ENCODE results near the gene CLIC6. TPM values are rescaled to one million over a fixed set of nuclear protein-coding genes. Genes with fewer than 3 reads are reported as not detected.

Gene CLIC6
- total and polyA plus RNA-seq, 9 of the 15 experiments (the other 6 are each of a cell fraction or from before 2014, with no cell fraction given): not detected

GRCh38 chr21:34762786-34763185 lies 94.0 kb downstream of the CLIC6 start:
- DNase-seq (ENCODE audit: extremely low read depth in 1 of 4, low spot score in 3 of 4) (no peak), FAIRE-seq (no peak), ATAC-seq (peak; percentile 45; the same call in 1 of the 3 replicates)
- in situ Hi-C loops (cut with MboI): no loop called here
- Histone ChIP-seq H3K27ac (ENCODE audit: extremely low read depth, low read depth, low read length) (no peak overlapping the region), H2AFZ (ENCODE audit: low read depth, low read length) (no peak overlapping the region), H3K36me3 (ENCODE audit: control insufficient read depth, insufficient read depth, low read length) (no peaks in the 10 kb centered on the region), H3K4me1 (replicated peaks in 1 of 2; ENCODE audit: control insufficient read depth in 2 of 2, insufficient read depth in 2 of 2, low read length in 2 of 2) (no peaks in the 10 kb centered on the region), H3K9me1 (ENCODE audit: control insufficient read depth, insufficient read depth, low read length) (no peaks in the 10 kb centered on the region), H3K9ac (ENCODE audit: insufficient read depth in 1 of 2, low read depth in 2 of 2, low read length in 2 of 2) (no peak overlapping the region), H3K4me2 (ENCODE audit: insufficient read depth, low read length) (no peak overlapping the region), H3K79me2 (ENCODE audit: control insufficient read depth, insufficient read depth, low read length) (no peaks in the 10 kb centered on the region), H3K4me3 (no peak overlapping the region), H3K27me3 (ENCODE audit: control insufficient read depth in 2 of 2, insufficient read depth in 2 of 2, low read length in 2 of 2) (peaks cover 0 to 23% of the 10 kb centered on the region in 2 experiments; a peak in 4 of 5 replicates), H4K20me1 (replicated peaks; ENCODE audit: control insufficient read depth, insufficient read depth, low read length) (no peaks in the 10 kb centered on the region), H3K9me3 (replicated peaks; ENCODE audit: control insufficient read depth, insufficient read depth, low read depth, low read length) (peaks cover 7% of the 10 kb centered on the region; the same call in 1 of the 2 replicates)
- intact Hi-C loops (cut with micrococcal nuclease): no loop called here
- CTCF ChIA-PET (ENCODE audit: low intra/inter-chr PET ratio): no interaction called here
- BruUV-seq (replicated peaks): no TSS peak
- 10% methylated on average over 1 of the region's 1 CpG for WGBS (ENCODE audit: insufficient coverage, low coverage, missing lambda C conversion rate)
- TF ChIP-seq ZBTB2 (IDR thresholded peaks at IDR 0.05) (no peak), TAF15 (IDR thresholded peaks at IDR 0.05; ENCODE audit: low read depth, low read length) (no peak), POLR2G (IDR thresholded peaks at IDR 0.05; ENCODE audit: low read depth, low read length) (no peak), CTCF (IDR thresholded peaks at IDR 0.05 in 2 of 3, conservative IDR thresholded peaks at IDR 0.05 in 1 of 3; ENCODE audit: insufficient read depth in 2 of 3, low read depth in 1 of 3, low read length in 3 of 3) (peak in 1 of 3 experiments; percentile 19; a peak in 1 of 6 replicates), RFX7 (CRISPR knock-in tag; IDR thresholded peaks at IDR 0.05) (no peak), RAD21 (CRISPR knock-in tag; conservative IDR thresholded peaks at IDR 0.05 in 1 of 2, IDR thresholded peaks at IDR 0.05 in 1 of 2) (0 out of 4 replicates have a peak, but pooled peaks of 1 of the 2 experiments have one; percentile 15), KLF13 (tag; IDR thresholded peaks at IDR 0.05; ENCODE audit: borderline replicate concordance, low read depth) (no peak), ARID2 (IDR thresholded peaks at IDR 0.05) (no peak)
- POLR2A ChIA-PET: interaction anchor here (0.7 kb wide), 1 partner anchor 1155 kb away, joined by 3 read pairs; no protein-coding TSS in a partner anchor
